HG03060 (cell line): ENCODE results near the gene PAK1.
"Not testable (repeated sequence)": the region's sequence is repeated elsewhere in the genome, so short reads cannot be mapped to it uniquely, and the experiment has no call there.

Experiments
- ATAC-seq: cut with Tn5 transposase; IDR thresholded peaks from one replicate; pipeline ENCODE4 v1.9.1; 2021; ENCODE audit warnings: low read depth, moderate number of reproducible peaks; ENCODE audit not compliant: unreplicated experiment

The PAK1 gene

GRCh38 chr11:77473801-77474683 is at the start of gene PAK1:
Gene PAK1 (minus strand): TSS chr11:77474094. CDS start chr11:77392520, 81,574 bp downstream.
- no peak for ATAC-seq

GRCh38 chr11:77522215-77522614 is 48.3 kb upstream of the PAK1 start:
- no peak for ATAC-seq

- no peak for ATAC-seq
Observed at GRCh38 chr11:77519847-77520246, 46.0 kb upstream of the PAK1 start.

- no peak for ATAC-seq
Observed at GRCh38 chr11:77518471-77518870, 44.6 kb upstream of the PAK1 start.

- no peak for ATAC-seq
Observed at GRCh38 chr11:77517753-77518152, 43.9 kb upstream of the PAK1 start.

- ATAC-seq: no peak
Observed at GRCh38 chr11:77517226-77517625, 43.3 kb upstream of the PAK1 start.

GRCh38 chr11:77515483-77515882 is 41.6 kb upstream of the PAK1 start:
- ATAC-seq: no peak

- ATAC-seq: no peak
Observed at GRCh38 chr11:77515063-77515462, 41.2 kb upstream of the PAK1 start.

GRCh38 chr11:77512092-77512491 is 38.2 kb upstream of the PAK1 start:
- ATAC-seq: no peak

- ATAC-seq: no peak
Observed at GRCh38 chr11:77510851-77511250, 37.0 kb upstream of the PAK1 start.

GRCh38 chr11:77510095-77510494 is 36.2 kb upstream of the PAK1 start:
- ATAC-seq: no peak

GRCh38 chr11:77508019-77508418 is 34.1 kb upstream of the PAK1 start:
- no peak for ATAC-seq

GRCh38 chr11:77506857-77507256 is 33.0 kb upstream of the PAK1 start:
- no peak for ATAC-seq

- ATAC-seq: no peak
Observed at GRCh38 chr11:77505956-77506355, 32.1 kb upstream of the PAK1 start.

GRCh38 chr11:77503006-77503405 is 29.1 kb upstream of the PAK1 start:
- ATAC-seq: no peak

- ATAC-seq: no peak
Observed at GRCh38 chr11:77502346-77502905, 28.5 kb upstream of the PAK1 start.

GRCh38 chr11:77501758-77502157 is 27.9 kb upstream of the PAK1 start:
- no peak for ATAC-seq

GRCh38 chr11:77497368-77497767 is 23.5 kb upstream of the PAK1 start:
- no peak for ATAC-seq

GRCh38 chr11:77495526-77495925 is 21.6 kb upstream of the PAK1 start:
- ATAC-seq: no peak

GRCh38 chr11:77490035-77490434 is 16.1 kb upstream of the PAK1 start:
- not testable (repeated sequence) for ATAC-seq

- no peak for ATAC-seq
Observed at GRCh38 chr11:77487790-77488189, 13.9 kb upstream of the PAK1 start.

- no peak for ATAC-seq
Observed at GRCh38 chr11:77479746-77480352, 6.0 kb upstream of the PAK1 start.
